Measurements from ENCODE around the gene ARHGAP4.

DNA sequence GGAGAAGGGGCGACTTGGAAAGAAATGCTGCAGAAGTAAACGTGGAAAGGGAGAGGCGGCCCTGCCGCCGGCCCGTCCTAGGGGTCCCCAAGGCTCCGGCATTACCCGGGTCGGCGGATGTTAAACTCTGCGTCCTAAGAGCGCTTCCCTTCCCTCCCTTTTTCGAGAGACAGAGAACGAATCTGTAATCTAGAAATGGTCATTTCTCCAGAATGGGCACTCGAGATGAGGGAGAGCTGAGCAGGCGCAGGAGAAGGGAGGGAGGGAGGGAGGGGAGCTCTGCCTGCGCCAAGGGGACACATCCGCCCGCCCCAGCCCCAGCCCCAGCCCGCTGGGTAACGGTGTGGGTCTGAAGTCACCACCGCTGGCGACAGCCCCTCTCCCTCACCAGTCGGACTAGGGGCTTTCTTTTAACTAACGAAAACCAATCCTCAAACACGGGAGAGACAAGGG lies 43.9 kb upstream of the ARHGAP4 start:
- TF ChIP-seq POLR2A (IDR thresholded peaks at IDR 0.05): no peak
- TF ChIP-seq, protein P1, sequence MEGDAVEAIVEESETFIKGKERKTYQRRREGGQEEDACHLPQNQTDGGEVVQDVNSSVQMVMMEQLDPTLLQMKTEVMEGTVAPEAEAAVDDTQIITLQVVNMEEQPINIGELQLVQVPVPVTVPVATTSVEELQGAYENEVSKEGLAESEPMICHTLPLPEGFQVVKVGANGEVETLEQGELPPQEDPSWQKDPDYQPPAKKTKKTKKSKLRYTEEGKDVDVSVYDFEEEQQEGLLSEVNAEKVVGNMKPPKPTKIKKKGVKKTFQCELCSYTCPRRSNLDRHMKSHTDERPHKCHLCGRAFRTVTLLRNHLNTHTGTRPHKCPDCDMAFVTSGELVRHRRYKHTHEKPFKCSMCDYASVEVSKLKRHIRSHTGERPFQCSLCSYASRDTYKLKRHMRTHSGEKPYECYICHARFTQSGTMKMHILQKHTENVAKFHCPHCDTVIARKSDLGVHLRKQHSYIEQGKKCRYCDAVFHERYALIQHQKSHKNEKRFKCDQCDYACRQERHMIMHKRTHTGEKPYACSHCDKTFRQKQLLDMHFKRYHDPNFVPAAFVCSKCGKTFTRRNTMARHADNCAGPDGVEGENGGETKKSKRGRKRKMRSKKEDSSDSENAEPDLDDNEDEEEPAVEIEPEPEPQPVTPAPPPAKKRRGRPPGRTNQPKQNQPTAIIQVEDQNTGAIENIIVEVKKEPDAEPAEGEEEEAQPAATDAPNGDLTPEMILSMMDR (IDR thresholded peaks at IDR 0.05): no peak

Measured in testis (tissue), 2 donors.